Endothelial cell of hepatic sinusoid (primary cell): ENCODE data around the gene FBXO3.

Experiments
- in situ Hi-C: cut with HindIII; loops from 2 replicates; pipeline ENCODE4 v1.10.0; 2017; ENCODE audit warnings: low sequenced_read_pairs

The FBXO3 gene

GRCh38 chr11:33703788-33704187 is 70.5 kb downstream of the FBXO3 start:
- in situ Hi-C loops = no loop called here

GRCh38 chr11:33703234-33703633 is 71.1 kb downstream of the FBXO3 start:
- in situ Hi-C loops = no loop called here

- in situ Hi-C loops = no loop called here
These were observed 72.8 kb downstream of the FBXO3 start for GRCh38 chr11:33701302-33702230.

DNA sequence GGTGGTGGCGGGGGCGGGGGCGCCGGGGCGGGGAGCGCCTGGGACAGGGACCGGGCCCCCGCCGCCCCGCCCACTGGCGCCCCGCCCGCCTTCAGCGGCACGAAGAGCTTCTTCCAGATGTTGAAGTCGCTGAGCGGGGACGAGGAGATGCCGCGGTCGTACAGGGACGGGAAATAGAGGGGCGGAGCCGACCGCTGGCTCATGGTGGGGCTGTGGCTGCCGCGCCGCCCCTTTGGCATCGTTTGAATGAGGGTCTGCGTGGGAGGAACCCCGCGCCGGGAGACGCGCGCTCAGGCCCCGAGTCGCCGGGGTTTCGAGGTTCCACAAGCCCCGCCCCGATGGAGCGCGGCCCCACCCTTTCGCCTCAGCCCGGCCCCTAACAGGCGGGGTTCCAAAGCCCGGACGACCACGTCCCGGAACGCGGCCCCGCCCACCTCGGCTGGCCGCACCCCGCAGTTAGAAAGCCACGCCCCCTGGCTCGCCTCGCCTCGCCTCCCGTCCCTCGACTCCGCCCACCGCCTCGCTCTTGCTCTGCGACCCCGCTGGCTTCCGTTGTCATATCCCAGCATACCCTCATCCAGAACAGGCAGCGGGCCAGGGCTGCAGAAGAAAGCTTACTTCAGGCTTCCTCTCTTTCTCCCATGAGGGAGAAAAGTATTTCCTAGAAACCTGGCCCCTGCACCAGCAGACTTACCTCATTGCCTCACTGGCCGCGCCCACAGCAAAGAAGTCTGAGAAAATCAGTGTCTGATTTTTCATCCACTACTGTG is 73.6 kb downstream of the FBXO3 start, which contains the start of gene C11orf91:
Gene C11orf91 (minus strand): TSS at position 325 of the 770 bp plus-strand sequence. CDS start 86 bp downstream, at position 239.
- in situ Hi-C loops = no loop called here

DNA sequence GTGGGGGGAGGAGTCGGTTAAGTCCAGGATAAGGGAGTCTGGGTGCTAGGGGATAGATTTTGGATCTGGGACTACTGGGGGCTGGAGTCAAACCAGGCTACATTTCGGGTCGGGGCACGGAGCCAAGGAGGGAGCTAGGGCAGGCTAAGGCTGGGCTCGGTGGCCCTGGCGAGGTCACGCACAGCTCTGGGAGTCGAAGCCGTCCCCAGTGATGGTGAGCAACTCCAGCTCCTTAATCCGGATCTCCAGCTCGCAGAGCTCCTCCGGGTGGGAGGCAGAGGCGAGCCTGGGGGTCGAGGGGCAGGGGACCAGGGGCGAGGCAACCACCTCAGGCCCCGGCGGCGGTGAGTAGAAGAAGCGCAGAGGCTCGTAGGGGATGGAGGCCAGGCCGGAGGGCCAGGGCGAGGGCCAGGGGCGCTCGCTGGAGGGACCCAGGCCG is 74.2 kb downstream of the FBXO3 start:
- in situ Hi-C loops = no loop called here

DNA sequence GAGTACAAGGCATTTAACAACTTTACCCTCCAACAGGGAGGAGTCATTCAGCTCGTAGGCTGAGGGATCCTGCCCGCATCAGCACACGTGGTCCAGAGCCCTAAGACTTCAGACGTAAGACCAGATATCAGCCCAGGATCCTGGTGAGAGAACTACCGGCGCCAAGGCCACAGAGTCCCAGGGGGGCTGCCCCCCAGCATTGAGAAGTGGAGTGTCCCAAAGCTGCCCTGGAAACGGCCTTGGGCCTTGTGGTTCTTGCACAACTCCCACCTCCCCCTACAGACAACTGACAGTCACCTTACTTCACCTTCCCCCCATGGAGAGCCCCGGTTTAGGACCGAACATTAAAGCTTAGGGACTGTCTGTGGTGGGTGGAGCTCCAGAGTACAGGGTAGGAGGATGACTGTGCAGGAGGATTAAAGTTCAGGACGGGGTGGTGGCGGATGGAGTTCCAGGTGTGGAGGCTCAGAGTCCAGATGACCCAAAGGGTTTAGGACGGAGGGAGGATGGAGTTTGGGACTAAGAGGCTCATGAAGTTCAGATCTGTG is 74.7 kb downstream of the FBXO3 start:
- in situ Hi-C loops = loop anchor here (25.0 kb wide), 1 partner anchor 337 kb away; no protein-coding TSS in a partner anchor

DNA sequence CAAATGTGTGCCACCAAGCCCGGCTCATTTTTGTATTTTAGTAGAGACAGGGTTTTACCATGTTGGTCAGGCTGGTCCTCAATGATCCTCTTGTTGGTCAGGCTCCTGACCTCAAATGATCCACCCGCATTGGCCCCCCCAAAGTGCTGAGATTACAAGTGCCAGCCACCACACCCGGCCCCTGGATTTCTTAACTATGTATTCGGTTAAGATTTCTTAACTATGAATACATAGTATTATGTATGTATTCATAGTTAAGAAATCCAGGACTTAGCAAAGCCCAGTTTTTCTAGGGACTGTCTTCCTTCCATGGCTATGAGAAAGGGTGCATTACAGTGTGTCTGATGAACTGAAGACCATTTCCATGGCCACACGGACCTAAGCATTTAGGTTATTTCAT is 75.4 kb downstream of the FBXO3 start:
- in situ Hi-C loops = loop anchor here (25.0 kb wide), 1 partner anchor 337 kb away; no protein-coding TSS in a partner anchor

- in situ Hi-C loops = loop anchor here (25.0 kb wide), 1 partner anchor 336 kb away; no protein-coding TSS in a partner anchor
These were observed 76.3 kb downstream of the FBXO3 start for GRCh38 chr11:33697997-33698396.

- in situ Hi-C loops = loop anchor here (25.0 kb wide), 1 partner anchor 335 kb away; no protein-coding TSS in a partner anchor
These were observed 77.2 kb downstream of the FBXO3 start for GRCh38 chr11:33696931-33697638.

GRCh38 chr11:33696411-33696810 is 77.9 kb downstream of the FBXO3 start:
- in situ Hi-C loops = loop anchor here (25.0 kb wide), 1 partner anchor 334 kb away; no protein-coding TSS in a partner anchor

GRCh38 chr11:33695051-33695566 is 79.2 kb downstream of the FBXO3 start:
- in situ Hi-C loops = loop anchor here (25.0 kb wide), 1 partner anchor 333 kb away; no protein-coding TSS in a partner anchor

DNA sequence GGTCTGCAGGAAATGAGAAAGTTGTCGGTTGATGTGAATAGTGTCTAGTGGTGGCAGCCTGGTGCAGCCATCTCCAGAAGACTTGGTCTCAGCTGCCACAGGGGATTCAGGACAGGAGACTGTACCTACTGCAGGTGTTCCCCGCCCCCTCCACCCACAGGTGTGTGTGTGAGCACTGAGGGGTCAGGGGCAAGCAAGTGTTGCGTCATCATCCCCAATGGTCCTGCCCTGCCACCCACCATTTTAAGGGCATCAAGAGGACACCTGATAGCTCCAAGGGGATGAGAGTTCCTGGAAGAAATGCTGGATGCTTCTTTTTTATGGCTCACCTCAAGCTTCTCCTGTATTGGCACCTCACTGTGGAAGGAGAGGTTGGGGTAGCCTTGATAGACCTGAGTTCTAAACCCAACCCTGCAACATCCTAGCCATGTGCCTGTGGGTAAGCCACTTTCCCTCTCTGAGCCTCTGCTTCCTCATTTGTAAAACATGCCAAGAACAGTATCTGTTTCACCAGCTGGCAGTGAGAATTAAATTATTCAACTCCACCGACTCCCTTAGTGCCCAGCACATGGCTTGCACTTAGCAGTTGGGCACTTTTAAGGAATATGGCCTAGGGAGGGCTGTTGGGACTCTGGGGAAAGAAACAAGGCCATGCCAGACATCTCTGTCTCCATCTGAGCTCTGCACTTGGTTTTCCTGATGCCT is 79.8 kb downstream of the FBXO3 start:
- in situ Hi-C loops = loop anchor here (5.0 to 25.0 kb wide), 2 partner anchors 58 to 332 kb away; no protein-coding TSS in a partner anchor

GRCh38 chr11:33692541-33692940 is 81.8 kb downstream of the FBXO3 start:
- in situ Hi-C loops = loop anchor here (5.0 to 25.0 kb wide), 2 partner anchors 60 to 330 kb away; no protein-coding TSS in a partner anchor

- in situ Hi-C loops = loop anchor here (5.0 to 25.0 kb wide), 2 partner anchors 60 to 330 kb away; no protein-coding TSS in a partner anchor
These were observed 82.3 kb downstream of the FBXO3 start for GRCh38 chr11:33692013-33692504.

DNA sequence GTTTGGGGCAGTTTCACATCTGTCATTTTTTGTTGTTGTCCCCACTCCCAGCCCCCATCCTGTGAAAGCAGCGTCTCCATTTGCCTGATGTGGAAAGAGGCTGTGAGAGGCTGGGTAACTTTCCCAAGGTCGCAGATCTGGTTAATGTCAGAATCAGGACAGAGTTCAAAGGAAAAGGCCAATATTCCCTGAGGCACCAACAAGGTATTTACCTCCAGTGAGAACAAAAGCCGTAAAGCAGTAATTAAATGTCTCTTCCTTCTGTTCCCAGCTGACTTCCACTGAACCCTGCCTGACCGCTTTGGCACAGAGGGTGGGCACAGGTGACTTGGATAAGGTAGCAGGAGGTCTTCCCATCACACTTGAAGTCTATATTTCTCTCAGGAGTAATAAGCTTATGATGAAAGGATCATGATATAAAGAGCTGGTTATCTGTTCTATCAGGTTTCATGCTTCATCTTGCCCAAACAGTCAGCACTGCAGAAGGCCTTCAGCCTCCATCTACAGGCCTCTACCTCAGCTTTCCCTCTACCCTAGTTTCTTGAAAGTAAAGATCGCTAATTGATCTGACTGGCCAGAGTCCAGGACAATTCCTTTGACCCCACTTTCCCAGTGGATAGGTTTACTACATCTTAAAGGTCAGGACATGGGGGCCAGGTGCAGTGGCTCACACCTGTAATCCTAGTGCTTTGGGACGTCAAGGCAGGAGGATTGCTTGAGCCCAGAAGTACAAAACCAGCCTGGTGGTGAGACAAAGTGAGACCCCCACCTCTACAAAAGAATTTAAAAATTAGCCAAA is 83.1 kb downstream of the FBXO3 start:
- in situ Hi-C loops = loop anchor here (5.0 to 25.0 kb wide), 2 partner anchors 61 to 329 kb away; no protein-coding TSS in a partner anchor
